NCI-H1092 (cell line): ENCODE results near the gene OLFM3.

Experiments
- DNase-seq: peaks from one replicate; lab custom pipeline; 2025; lab: John Stamatoyannopoulos, UW

The OLFM3 gene

DNA sequence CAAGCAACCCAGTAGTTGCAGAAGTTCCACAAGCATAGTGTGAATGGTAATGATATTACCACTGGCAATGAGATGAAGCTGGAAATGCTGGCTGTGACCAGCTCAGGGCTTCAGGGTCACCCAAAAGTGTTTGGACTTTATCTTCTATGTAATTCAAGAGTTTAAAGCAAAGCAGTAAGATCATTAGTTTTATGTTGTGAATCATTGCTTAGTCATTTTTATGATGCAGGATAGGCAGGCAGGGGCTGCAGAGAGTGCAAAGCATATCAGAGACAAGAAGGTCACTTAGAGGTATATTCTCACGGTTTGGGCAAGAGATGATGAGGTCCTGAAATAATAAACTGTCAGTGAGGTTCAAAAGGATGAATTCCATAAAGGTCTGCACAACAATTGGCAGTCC lies 147.4 kb downstream of the OLFM3 start:
- no peak for DNase-seq

GRCh38 chr1:101847626-101848025 lies 149.1 kb downstream of the OLFM3 start:
- no peak for DNase-seq

DNA sequence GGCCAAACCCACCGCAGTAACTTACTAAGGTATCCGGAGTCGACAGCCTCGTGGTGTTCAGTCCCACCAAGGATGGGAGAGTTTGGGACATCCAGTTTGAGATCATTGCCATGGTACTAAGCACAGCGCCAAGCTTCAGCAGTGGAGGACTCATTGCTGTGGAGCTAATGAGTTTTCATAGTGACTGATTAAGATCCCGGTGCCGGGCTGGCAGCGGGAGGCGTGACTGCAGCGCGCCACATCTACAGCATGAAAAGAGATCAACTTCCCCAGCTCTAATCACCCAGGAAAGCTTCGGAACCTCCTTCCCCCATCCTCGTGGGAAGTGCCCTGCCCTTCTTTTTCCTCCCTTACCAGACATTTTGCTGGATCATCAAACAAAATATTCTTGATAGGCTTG lies 149.9 kb downstream of the OLFM3 start:
- no peak for DNase-seq

- no peak for DNase-seq
These were observed 153.6 kb downstream of the OLFM3 start for GRCh38 chr1:101843160-101843559.

DNA sequence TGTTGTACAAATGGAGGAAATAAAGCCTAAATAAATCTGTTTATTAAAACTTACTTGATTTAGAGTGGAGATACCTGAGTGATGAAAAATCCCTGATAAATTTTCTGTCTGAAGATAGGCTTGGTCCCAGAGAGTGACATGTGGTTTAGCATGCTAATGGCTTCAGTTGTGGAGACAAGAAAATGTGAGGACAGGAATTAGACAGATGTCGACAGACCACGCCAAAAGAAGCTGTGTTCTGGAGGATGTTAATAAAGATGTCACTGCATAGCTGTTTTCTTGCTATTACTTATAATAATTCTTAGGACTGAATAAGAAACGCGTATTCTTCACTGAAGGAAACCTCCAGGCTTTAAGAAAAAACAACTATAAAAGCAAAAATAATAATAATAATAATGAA lies 154.9 kb downstream of the OLFM3 start:
- DNase-seq: no peak

GRCh38 chr1:101835988-101836387 lies 160.7 kb downstream of the OLFM3 start:
- DNase-seq: no peak

GRCh38 chr1:101833312-101833711 lies 163.4 kb downstream of the OLFM3 start:
- no peak for DNase-seq

GRCh38 chr1:101826416-101826815 lies 170.3 kb downstream of the OLFM3 start:
- no peak for DNase-seq

GRCh38 chr1:101820071-101820470 lies 176.7 kb downstream of the OLFM3 start:
- DNase-seq: peak; percentile 2

- DNase-seq: no peak
These were observed 180.5 kb downstream of the OLFM3 start for GRCh38 chr1:101816262-101816661.

GRCh38 chr1:101798417-101798816 lies 198.3 kb downstream of the OLFM3 start:
- DNase-seq: no peak

DNA sequence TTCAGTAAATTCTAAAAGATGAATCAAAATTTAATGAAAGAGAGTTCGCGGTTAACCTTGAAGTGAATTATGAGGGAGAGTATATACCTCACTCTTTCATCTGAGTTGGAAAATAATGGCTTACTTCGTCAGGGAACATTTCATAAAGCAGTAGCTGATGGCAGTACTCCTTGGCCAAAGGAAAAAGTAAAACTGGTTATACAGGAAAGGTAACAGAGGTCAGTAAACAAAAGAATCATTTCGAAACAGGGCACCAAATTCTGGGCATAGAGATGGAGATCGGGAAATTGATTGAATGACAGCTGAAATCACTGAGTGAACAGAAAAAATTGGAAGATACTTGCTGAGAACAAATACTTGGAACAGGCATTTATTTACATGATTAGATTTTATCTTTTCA lies 199.0 kb downstream of the OLFM3 start:
- DNase-seq: no peak

GRCh38 chr1:101781201-101781831 lies 215.4 kb downstream of the OLFM3 start:
- peak; percentile 53 for DNase-seq

GRCh38 chr1:101769520-101769919 lies 227.2 kb downstream of the OLFM3 start:
- no peak for DNase-seq

- no peak for DNase-seq
These were observed 238.7 kb downstream of the OLFM3 start for GRCh38 chr1:101757985-101758384.

DNA sequence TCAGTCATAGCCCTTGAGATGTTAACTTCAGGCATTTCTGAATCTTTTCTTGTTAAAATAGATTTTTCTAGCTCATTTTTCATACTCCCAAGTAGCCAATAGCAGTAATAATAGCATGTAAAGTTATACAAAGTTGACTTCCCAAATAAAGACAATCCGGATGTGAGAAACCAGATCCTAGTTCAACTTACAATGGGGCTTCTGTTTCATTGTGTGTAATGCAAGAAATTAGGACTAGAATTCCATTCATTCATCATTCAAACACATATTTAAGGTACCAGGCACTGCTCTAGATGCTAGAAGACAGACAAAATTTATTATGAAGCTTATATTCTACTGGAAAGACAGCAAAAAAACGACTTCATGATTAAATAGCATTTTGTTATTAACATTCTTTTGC lies 240.3 kb downstream of the OLFM3 start:
- DNase-seq: no peak
